ENCODE results near the gene SLC34A1.
"Not testable (repeated sequence)": the region's sequence is repeated elsewhere in the genome, so short reads cannot be mapped to it uniquely, and the experiment has no call there.

The SLC34A1 gene

DNA sequence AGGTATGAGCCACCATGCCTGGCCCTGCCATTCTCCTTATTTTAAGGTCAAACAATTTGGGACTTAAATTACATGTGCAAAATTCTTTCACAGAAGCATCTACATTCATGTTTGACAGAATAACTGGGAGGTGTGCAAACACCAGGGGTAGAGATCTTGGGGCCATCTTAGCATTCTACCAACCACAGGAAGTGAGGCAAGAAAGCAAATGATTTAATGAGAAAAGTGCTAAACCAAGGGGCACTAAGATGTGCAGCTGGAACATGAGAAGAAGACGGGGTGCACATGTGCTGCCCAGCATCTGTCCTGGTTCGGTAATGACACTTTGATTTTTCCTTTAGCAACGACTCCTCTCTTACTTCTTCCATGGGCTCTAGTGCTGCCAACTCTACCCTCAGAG is 26.3 kb downstream of the SLC34A1 start:
- no peak for DNase-seq (ENCODE audit: low read depth in 2 of 2)

DNA sequence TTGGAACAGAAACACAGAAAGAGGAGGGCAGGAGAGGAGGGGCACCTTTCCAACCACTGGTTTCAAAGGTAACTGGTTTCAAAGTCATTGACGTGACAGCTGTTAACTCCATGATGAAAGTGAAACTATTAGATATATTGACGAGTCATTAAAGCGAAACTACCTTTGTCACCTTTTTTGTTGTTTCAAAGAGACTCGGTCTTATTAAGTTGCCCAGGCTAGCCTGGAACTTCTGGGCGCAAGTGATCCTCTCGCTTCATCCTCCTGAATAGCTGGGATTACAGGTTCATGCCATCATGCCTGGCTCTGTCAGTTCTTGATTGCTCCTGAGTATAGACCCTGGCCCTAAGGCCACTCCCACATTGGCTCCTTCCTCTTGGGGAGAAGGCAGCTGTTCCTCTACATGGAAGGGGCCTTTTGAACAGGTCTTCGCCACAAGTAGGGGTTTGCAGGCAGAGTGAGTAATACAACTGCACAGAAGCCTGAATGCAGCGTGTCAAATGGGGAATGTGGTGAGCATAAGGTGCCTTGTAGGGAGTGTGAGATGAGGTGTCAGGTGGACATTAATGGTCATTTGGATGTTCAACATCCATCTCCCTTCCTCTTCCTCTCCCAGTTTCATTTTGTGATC is 28.5 kb downstream of the SLC34A1 start:
- DNase-seq (ENCODE audit: low read depth in 2 of 2) = no peak

DNA sequence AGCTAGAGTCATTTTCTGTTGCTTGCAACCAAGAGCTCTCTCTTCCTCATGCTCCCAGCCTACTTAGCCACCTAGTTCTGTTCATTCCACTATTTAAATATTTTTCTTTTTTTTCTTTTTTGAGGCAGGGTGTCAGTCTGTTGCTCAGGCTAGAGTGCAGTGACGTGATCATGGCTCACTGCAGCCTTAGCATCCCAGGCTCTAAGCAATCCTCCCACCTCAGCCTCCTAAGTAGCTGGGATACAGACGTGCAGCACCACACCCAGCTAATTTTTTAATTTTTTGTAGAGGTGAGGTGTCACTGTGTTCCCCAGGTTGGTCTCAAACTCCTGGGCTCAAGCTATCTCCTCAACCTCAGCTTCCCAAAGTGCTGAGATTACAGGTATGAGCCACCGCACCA is 30.2 kb downstream of the SLC34A1 start:
- no peak for DNase-seq (ENCODE audit: low read depth in 2 of 2)

DNA sequence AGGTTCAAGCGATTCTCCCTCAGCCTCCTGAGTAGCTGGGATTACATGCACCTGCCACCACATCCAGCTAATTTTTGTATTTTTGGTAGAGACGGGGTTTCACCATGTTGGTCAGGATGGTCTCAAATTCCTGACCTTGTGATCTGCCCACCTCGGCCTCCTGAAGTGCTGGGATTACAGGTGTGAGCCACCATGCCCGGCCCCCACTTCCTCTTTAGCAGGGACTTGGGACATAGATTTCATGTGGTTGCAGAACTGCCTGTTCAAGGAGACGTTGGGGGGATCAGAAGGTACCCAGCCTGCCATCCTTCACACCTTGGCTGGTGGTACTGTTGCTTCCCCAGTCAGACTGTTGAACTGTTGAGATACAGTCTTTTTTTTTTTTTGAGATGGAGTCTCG is 32.8 kb downstream of the SLC34A1 start:
- not testable (repeated sequence) for DNase-seq (ENCODE audit: low read depth in 2 of 2)

DNA sequence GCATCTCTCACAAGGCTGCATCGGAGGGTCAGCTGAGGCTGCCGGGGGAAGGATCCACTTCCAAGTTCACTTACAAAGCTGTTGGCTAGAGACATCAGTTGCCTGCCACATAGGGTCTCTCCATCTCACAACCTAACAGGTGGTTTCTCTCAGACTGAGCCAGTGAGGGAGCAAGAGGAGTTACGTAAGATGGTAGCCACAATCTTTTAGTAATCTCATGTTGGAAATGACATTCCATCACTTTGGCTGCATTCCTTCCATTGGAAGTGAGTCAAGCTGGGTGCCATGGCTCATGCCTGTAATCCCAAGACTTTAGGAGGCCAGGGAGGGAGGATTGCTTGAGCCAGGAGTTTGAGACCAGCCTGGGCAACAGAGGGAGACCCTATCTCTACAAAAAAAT is 34.8 kb downstream of the SLC34A1 start:
- no peak for DNase-seq (ENCODE audit: low read depth in 2 of 2)

DNA sequence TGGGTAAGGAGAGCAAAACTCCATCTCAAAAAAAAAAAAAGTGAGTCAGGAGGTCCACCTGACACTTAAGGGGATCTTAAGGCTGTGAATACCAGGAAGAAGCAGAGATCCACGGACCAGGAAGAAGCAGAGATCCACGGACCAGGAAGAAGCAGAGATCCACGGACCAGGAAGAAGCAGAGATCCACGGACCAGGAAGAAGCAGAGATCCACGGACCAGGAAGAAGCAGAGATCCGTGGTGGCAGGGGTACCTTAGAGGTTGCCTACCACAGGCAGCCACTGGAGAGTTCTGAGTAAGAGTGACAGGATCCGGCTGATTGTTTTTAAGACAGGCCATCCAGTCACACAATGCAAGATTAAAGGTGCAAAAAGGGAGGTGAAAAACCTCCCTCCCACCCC is 36.2 kb downstream of the SLC34A1 start:
- not testable (repeated sequence) for DNase-seq (ENCODE audit: low read depth in 2 of 2)

DNA sequence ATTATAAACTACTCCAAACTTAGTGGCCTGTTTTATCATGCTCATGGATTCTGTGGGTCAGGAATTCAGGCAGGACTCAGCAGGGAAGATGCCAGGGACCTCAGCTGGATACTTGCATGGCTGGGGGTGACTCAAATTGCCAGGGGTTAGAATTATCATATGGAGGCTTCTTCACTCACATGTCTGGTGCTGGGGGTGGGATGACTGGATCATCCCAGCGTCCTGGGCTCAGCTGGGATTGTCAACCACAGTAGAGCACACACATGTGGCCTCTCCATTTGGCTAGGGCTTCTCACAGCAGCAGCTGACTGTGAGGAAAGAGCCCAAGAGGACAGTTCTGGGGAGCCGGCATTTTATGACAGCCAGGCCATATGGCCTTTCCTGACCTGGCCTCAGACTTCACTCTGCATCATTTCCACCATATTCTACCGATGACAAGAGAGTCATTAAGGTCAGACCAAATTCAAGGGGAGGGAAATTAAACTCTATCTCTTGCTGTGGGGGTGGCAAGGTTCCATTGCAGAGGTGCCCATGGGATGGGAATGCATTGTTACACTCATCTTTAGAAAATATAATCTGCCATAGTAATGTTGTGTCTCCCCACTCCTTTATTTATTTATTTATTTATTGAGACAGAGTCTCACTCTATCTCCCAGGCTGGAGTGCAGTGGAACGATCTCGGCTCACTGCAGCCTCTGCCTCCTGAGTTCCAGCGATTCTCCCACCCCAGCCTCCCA is 37.0 kb downstream of the SLC34A1 start:
- no peak for DNase-seq (ENCODE audit: low read depth in 2 of 2)

DNA sequence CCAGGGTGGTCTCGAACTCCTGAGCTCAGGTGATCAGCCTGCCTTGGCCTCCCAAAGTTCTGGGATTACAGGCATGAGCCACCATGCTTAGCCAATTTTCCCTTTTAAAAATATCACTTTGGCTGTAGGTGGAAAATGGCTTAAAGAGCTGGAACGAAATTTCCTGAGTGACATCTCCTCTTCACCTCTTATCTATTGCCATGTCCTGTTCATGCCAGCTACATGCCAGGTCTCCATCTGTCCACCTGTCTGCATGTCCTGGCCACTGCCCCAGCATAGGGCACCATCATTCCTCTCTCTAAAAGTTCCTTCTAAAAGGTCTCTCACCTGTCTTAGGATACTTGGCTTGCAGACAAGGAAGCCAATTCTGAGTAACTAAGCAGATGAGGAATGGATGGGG is 39.4 kb downstream of the SLC34A1 start:
- DNase-seq (ENCODE audit: low read depth in 2 of 2) = no peak

DNA sequence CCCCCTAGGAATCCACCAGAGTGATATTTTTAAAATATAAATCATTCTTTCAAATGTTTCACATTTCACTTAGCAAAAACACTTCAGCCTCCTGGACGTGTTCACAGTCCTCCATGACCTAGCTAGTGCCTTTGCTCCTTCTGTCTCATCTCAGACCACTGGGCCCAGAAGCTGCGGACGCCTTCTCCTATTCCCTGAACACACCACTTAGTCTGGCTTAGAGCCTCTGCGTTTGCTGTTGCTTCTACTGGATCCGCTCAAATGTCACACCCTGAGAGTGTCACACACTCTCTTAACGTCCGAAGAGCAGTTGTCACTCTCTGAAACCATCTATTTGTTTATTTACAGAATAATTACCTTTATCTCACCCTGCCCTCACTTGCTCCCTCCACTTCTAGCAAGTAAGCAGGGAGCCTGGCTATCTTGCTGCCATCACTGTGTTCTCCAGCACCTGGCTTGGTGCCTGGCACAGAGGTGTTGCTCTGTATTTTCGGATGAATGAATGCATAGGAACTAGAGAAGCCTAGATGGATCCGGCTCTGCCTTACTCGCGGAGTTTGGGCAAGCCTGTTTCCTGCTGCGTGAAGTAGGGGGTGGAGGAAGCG is 41.1 kb downstream of the SLC34A1 start:
- DNase-seq (ENCODE audit: low read depth in 2 of 2) = no peak

DNA sequence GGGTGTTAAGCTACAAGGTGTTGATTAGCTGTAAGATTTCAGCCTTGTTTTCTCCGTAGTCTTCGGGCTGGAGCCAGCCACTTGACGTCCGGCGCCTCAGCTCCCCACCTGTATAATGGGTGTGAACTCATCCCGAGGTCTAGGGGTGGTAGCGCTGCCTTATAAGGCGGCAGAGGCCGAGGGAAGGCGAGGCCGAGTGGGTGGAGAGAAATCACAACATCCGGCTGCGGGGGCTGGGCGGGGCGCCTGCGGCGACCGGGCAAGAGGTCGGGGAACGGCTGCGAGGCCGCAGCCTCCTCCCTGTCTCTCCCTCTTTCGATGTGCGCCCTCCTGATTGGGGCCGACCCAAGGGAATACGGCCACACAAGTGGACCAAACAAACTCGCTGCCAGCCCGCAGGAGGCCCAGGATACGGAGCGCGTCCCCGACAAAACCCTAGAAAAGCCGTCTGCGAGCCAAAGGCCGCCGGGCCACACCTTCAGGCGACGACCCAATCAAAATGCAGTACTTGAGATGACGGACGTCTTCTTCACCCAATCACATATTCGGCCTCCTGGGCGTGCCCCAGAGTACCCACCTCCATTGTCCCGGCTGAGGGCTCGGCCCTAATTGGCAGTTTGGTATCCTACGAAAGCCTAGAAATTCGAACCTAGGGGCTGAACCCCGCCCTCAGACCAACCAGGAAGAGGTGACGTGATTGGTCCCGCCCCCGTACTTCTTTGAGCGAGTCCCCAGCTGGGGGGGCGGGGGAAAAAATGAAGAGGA is 41.7 kb downstream of the SLC34A1 start:
- DNase-seq (ENCODE audit: low read depth in 2 of 2) = peak; percentile 99

DNA sequence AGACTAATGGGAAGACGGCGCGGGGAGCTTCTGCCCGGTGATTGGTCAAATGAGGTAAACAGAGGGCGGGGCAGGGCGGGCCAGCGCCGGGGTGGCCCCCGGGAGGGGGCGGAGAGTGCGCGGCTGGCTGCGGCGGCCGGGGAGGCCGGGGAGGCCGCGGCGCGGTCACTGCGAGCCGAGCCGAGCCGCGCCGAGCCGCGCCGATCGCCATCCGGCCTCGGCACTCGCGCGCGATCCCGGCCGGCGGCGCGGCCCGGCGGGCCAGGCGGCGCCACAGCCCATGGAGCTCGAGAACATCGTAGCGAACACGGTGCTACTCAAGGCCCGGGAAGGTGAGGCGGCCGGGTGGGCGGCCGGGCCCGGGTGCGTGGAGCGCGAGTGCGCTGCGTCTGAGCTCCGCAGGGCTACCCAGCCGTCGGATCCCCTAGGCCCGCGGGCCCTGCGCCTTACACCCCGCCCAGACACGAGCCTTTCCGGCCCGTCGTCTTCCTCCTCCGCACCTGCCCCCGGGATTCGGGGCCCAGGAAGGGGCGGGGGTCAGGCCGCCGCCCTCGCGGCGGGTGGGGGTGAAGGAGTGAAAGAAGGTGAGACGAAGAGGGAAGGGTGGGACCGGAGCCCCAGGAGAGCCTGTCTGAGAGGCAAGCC is 42.5 kb downstream of the SLC34A1 start, which contains the start of gene GRK6:
GRK6 (plus strand) TSS at position 111 of the 645 bp plus-strand sequence; CDS start at position 281, 170 bp downstream.
- DNase-seq (ENCODE audit: low read depth in 2 of 2) = peak in 1 of 2 donors; percentile 62

DNA sequence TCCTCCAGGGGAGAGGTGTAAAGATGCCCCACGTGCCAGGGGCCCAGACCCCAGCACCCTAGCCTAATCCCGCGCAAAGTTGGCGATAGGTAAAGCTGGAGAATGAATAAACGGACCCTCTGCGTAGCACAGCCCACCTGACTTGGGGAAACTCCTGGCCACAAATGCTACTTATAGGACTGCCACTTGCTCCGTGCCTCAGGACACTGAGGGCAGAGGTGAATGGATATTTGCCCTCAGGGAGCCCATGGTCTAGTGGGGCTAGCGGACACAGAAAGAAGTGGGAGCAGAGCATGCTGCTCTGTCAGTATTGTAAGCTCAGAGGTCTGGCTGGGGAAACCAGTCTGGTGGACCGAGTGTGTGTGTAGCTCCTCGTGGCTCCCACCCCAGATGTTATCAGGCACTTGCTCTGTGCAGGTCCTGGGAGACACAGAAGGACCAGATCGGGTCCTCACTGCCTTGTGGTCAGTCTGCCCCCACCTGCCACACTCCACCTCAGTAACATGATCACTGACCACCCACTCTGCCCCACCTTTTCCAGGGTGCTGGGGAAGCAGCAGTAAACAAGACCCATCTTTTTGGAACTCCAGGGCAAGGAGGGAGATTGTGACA is 43.1 kb downstream of the SLC34A1 start:
- DNase-seq (ENCODE audit: low read depth in 2 of 2) = no peak

DNA sequence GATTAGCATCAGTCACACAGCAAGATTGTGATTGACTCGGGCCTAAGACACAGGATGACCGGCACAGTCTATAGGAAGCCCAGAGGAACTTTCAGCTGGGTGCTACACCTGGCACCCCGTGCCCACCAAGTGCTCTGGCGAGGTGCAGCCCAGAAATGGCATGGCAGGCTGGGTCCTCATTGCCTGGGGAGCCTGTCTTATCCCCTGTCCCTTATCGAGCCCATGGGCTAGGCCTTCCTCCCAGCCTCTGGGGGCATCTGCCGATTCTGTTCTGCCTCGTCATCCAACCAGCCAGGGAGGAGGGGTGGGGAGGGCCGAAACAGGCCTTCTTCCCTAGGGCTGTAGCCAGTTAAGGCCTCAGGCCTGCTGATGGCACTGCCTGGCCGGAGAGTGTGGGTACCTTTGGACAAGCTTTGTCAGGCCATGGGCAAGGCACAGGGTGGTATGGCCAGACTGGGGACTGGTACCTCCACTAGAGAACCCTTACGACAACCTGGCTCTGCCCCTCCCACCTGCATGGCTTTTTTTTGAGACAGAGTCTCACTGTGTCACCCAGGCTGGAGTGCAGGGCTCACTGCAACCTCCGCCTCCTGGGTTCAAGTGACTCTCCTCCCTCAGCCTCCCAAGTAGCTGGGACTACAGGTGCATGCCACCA is 43.8 kb downstream of the SLC34A1 start:
- no peak for DNase-seq (ENCODE audit: low read depth in 2 of 2)

DNA sequence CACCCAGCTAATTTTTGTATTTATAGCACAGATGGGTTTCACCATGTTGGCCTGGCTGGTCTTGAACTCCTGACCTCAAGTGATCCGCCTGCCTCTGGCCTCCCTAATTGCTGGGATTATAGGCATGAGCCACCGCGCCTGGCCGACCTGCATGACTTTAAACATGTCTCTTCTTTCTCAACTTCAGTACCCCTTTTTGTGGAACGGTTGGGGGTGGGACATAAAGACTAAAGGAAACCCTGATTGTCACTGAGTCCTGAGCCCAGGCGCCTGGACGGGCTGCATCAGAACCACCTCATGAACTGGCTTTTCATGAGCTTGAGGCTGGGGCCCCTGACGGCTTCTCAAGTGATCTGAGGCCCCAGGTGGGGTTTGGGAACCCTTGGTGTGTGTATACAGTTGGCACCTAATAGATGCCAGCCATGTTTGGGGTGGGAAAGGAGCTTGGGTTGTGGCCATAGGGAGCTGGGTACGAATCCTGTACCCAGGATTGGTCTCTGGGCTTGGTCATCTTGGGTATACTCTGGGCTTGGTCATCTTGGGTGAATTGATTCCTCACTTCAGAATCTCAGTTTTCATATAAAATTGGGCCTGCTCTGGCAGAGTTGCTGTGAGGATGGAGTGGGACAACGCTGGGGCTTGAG is 44.5 kb downstream of the SLC34A1 start:
- no peak for DNase-seq (ENCODE audit: low read depth in 2 of 2)

DNA sequence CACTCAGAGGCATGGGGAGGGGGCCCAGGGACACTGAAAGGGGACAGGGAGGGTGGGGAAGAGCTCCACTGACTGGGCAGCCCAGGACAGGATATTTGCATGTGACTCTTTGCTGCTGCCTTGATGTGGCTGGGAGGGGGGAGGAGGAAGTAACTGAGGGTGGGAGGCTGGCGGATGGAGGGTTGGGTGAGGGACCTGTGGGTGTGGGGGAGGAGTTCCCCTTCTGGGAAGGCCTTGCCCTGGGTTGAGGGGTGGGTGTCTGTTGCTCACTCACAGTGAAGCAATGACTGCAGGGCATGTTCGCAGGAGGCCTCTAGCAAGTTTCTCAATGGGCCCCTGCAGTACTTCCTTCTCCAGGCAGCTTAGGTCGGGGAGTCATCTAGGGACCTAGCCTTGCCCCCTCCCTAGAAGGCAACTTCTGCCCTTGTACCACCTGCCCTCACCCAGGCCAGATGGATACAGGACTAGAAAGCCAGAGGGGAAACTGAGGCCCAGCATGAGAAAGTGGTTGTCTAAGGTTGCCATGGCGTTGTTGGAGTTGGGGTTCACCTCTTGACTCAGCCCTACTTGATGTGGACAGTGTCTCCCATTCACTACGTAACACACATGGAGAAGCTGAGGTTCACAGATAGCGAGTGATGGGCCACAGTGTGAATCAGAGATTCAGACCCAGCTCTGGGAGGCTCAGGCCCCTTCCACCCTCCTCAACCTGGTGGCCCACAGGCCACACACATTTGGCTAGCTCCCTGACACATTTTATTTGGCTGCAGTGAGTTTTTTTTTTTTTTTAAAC is 45.2 kb downstream of the SLC34A1 start:
- peak; percentile 85 to 88 for DNase-seq (ENCODE audit: low read depth in 2 of 2)

DNA sequence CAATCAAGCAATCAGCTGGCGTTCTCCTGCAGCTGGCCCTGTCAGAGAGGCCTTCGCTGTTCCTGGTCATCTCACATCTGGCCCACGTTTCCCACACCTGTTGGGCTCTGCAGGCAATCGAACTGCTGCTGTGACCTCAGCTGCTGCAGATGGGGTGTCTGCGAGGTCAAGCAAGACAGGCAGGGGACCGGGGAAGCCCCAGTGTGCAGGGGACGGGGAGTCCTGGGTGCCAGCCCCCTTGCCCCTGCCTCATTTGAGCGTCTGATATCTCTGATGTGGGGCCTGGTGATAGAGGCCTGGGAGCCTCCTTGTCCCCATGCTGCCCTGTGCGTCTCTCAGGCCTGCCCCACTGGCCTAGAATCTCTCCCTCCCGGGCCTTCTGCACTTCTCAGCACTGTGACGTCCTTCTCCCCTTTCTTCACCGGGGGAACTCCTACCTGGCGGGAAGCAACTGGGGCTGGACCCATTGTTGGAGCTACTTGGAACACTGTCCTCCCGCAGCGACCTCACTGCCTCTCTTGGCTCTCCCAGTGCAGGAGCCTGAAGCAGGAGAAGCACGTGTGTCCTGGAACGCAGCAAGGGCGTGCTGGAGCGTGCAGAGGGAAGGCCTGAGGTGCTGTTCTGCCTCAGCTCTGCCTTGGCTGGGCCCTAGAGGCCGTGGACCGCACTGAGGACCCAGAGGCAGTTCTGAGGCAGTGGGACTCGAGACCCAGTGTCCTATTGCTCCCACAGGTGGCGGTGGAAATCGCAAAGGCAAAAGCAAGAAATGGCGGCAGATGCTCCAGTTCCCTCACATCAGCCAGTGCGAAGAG is 46.1 kb downstream of the SLC34A1 start:
- no peak for DNase-seq (ENCODE audit: low read depth in 2 of 2)

DNA sequence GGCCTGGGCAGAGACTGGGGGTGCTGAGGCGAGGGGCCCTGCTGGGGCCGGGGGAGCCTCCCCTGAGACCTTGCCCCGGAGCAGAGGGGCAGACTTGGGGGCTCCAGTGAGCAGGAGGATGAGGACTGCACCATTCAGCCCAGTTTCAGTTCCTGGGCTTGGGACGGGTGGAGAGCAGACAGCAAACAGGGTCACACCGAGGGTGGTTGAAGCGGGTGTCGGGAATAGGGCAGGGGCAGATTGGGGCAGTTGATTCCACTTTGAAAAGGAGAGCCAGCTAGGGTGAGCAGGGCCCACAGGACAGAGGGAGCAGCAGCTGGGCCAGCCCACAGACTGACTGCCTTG is 46.7 kb downstream of the SLC34A1 start:
- DNase-seq (ENCODE audit: low read depth in 2 of 2) = no peak

DNA sequence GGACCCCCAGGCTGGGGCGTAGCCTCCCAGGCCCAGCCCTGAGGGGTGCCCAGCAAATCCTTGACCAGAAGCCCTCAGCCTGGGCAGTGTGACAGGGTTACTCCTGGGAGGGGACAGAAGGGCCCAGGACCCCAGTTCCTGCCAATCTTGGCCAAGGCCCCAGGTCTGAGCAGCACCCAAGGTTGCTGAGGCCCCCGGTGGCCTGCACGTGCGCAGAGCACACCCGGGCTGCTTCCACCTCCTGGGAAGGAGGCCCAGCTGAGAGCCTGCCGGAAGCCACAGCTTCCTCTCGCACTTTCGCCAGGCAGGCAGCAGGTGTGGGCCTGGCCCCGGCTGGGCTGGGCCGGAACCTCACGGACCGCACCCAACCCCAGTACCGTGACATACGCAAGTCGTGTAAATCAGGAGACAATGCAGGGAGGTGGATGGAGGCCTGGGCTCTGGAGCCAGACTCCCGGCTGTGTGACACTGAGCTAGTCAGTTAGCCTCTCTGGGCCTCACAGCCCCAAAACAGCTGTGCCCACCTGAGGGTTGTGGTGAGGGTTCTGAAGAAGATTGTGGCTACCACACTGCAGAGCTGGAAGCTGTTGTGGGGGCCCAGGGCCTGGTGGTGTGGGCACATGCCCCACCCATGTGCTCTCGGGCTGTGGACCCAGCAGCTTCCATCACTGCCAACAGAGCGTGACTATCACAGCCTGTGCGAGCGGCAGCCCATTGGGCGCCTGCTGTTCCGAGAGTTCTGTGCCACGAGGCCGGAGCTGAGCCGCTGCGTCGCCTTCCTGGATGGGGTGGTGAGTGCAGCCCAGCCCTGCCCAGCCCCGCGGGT is 47.3 kb downstream of the SLC34A1 start:
- DNase-seq (ENCODE audit: low read depth in 2 of 2) = peak; percentile 76 to 85
